Thyroid gland (tissue), 4 donors: ENCODE data around the gene RASGRP1. TPM values are rescaled to one million over a fixed set of nuclear protein-coding genes. Genes with fewer than 3 reads are reported as not detected.

Source experiments
- DNase-seq, 2 donors: peaks; one replicate each; pipeline ENCODE4 v3.0.0-alpha.2; 2019
- H3K27ac ChIP-seq, 3 donors: fragments of 200-600 bp; sonication (generic); 1 replicate in 2 of 3; 2 replicates in 1 of 3; pipeline ENCODE4 v1.5.1; 2016 to 2019; ENCODE audit warnings: mild to moderate bottlenecking in 1 of 3, moderate library complexity in 1 of 3
- H3K27me3 ChIP-seq: fragments of 200-600 bp; sonication (generic); one replicate; pipeline ENCODE4 v1.5.1; 2019
- H3K36me3 ChIP-seq, 2 donors: fragments of 200-600 bp; sonication (generic); one replicate each; pipeline ENCODE4 v1.5.1; 2016 to 2019
- H3K4me1 ChIP-seq, 2 donors: fragments of 200-600 bp; sonication (generic); one replicate each; pipeline ENCODE4 v1.5.1; 2017 to 2019
- H3K4me3 ChIP-seq, 3 donors: fragments of 200-600 bp; sonication (generic); replicated peaks in 1 of 3; 1 replicate in 2 of 3; 2 replicates in 1 of 3; pipeline ENCODE4 v1.5.1; 2016; ENCODE audit warnings: mild to moderate bottlenecking in 1 of 3
- H3K9me3 ChIP-seq: fragments of 200-600 bp; sonication (generic); one replicate; pipeline ENCODE4 v1.5.1; 2017
- CTCF ChIP-seq, 6 experiments: fragments of 200-600 bp in 3 of 6; fragments of 450-650 bp in 3 of 6; sonication (generic) in 3 of 6; IDR thresholded peaks; one replicate each; pipeline ENCODE4 v1.5.1; 2016 to 2019; ENCODE audit warnings: antibody characterized with exemption in 6 of 6, mild to moderate bottlenecking in 2 of 6, inconsistent platforms in 1 of 6, moderate library complexity in 1 of 6
- POLR2A ChIP-seq, 2 donors: fragments of 450-650 bp; IDR thresholded peaks; one replicate each; pipeline ENCODE4 v1.6.1; 2017; ENCODE audit warnings: antibody characterized with exemption in 2 of 2, mild to moderate bottlenecking in 2 of 2, moderate library complexity in 1 of 2
- WGBS, 2 donors: methylation state at CpG; one replicate each; pipeline ENCODE4 v1.1.5; 2017; 5-methylcytosine and 5-hydroxymethylcytosine counted together
- intact Hi-C: fragments of 100-400 bp; cut with DNase I; formaldehyde crosslinking; loops from one replicate; pipeline ENCODE4 v1.15.1; 2023
- total RNA-seq, 4 donors: library from RNA; depleted of rRNA; stranded (reverse); fragments of >200 nt; gene quantifications; one replicate each; pipeline ENCODE4 v1.2.3, GENCODE V29; 2016

RASGRP1 gene
- total RNA-seq, 4 donors from 2014 or later: 0.24 to 1.9 (median 0.89) TPM

- Histone ChIP-seq H3K36me3 (peaks cover 10 to 26% of the 10 kb centered on the region in 2 donors), H3K9me3 (no peaks in the 10 kb centered on the region), H3K27me3 (no peaks in the 10 kb centered on the region), H3K4me1 (no peaks in the 10 kb centered on the region), H3K4me3 (no peak overlapping the region), H3K27ac (no peak overlapping the region)
- intact Hi-C loops: no loop called here
- 98% methylated on average over 1 of the region's 1 CpG for WGBS, 2 donors
- no peak for DNase-seq
- no peak for TF ChIP-seq POLR2A (IDR thresholded peaks at IDR 0.05)
Measured at GRCh38 chr15:38479756-38480155, 84.9 kb downstream of the RASGRP1 start.

- intact Hi-C loops: no loop called here
Measured at GRCh38 chr15:38479266-38479665, 85.3 kb downstream of the RASGRP1 start.

GRCh38 chr15:38477637-38478036 is 87.0 kb downstream of the RASGRP1 start:
- Histone ChIP-seq H3K27ac (no peak overlapping the region), H3K27me3 (no peaks in the 10 kb centered on the region), H3K4me1 (no peaks in the 10 kb centered on the region), H3K4me3 (no peak overlapping the region), H3K9me3 (no peaks in the 10 kb centered on the region), H3K36me3 (peaks cover 14 to 30% of the 10 kb centered on the region in 2 donors)
- DNase-seq: no peak
- TF ChIP-seq POLR2A (IDR thresholded peaks at IDR 0.05) (no peak), CTCF (IDR thresholded peaks at IDR 0.05) (no peak)
- intact Hi-C loops: no loop called here
- 84 to 88% methylated on average over 4 of the region's 4 CpGs for WGBS, 2 donors

More at GRCh38 chr15:38479266-38479665, 85.3 kb downstream of the RASGRP1 start:
- no peaks in the 10 kb centered on the region for H3K4me1 ChIP-seq
- H3K4me3 ChIP-seq: no peak overlapping the region
- DNase-seq: no peak
- TF ChIP-seq CTCF (IDR thresholded peaks at IDR 0.05): no peak
- TF ChIP-seq POLR2A (IDR thresholded peaks at IDR 0.05): no peak
- H3K36me3 ChIP-seq: peaks cover 14 to 30% of the 10 kb centered on the region in 2 donors
- H3K9me3 ChIP-seq: no peaks in the 10 kb centered on the region
- no peak overlapping the region for H3K27ac ChIP-seq
- no peaks in the 10 kb centered on the region for H3K27me3 ChIP-seq

GRCh38 chr15:38476120-38476519 is 88.5 kb downstream of the RASGRP1 start:
- Histone ChIP-seq H3K36me3 (peaks cover 9 to 24% of the 10 kb centered on the region in 2 donors), H3K4me3 (no peak overlapping the region), H3K4me1 (no peaks in the 10 kb centered on the region), H3K27me3 (no peaks in the 10 kb centered on the region), H3K9me3 (no peaks in the 10 kb centered on the region), H3K27ac (no peak overlapping the region)
- no peak for DNase-seq
- TF ChIP-seq POLR2A (IDR thresholded peaks at IDR 0.05) (no peak), CTCF (IDR thresholded peaks at IDR 0.05) (no peak)
- intact Hi-C loops: no loop called here
- WGBS, 2 donors: 97% methylated on average over 1 of the region's 1 CpG

- WGBS, 2 donors: 97% methylated on average over 2 of the region's 2 CpGs
- Histone ChIP-seq H3K27me3 (no peaks in the 10 kb centered on the region), H3K4me1 (no peaks in the 10 kb centered on the region), H3K36me3 (peaks cover 9 to 24% of the 10 kb centered on the region in 2 donors), H3K27ac (no peak overlapping the region), H3K4me3 (no peak overlapping the region), H3K9me3 (no peaks in the 10 kb centered on the region)
- DNase-seq: no peak
- intact Hi-C loops: no loop called here
- TF ChIP-seq POLR2A (IDR thresholded peaks at IDR 0.05): no peak
- no peak for TF ChIP-seq CTCF (IDR thresholded peaks at IDR 0.05)
Measured at GRCh38 chr15:38475361-38475760, 89.3 kb downstream of the RASGRP1 start.
